Thyroid gland (tissue), 4 donors: ENCODE results near the gene INPP4B. TPM values are rescaled to one million over a fixed set of nuclear protein-coding genes. Genes with fewer than 3 reads are reported as not detected.
"Not testable (repeated sequence)": the region's sequence is repeated elsewhere in the genome, so short reads cannot be mapped to it uniquely, and the experiment has no call there.

Experiments
- DNase-seq, 2 donors: peaks; one replicate each; pipeline ENCODE4 v3.0.0-alpha.2; 2019
- H3K27ac ChIP-seq, 3 donors: fragments of 200-600 bp; sonication (generic); 1 replicate in 2 of 3; 2 replicates in 1 of 3; pipeline ENCODE4 v1.5.1; 2016 to 2019; ENCODE audit warnings: mild to moderate bottlenecking in 1 of 3, moderate library complexity in 1 of 3
- H3K27me3 ChIP-seq: fragments of 200-600 bp; sonication (generic); one replicate; pipeline ENCODE4 v1.5.1; 2019
- H3K36me3 ChIP-seq, 2 donors: fragments of 200-600 bp; sonication (generic); one replicate each; pipeline ENCODE4 v1.5.1; 2016 to 2019
- H3K4me1 ChIP-seq, 2 donors: fragments of 200-600 bp; sonication (generic); one replicate each; pipeline ENCODE4 v1.5.1; 2017 to 2019
- H3K4me3 ChIP-seq, 3 donors: fragments of 200-600 bp; sonication (generic); replicated peaks in 1 of 3; 1 replicate in 2 of 3; 2 replicates in 1 of 3; pipeline ENCODE4 v1.5.1; 2016; ENCODE audit warnings: mild to moderate bottlenecking in 1 of 3
- H3K9me3 ChIP-seq: fragments of 200-600 bp; sonication (generic); one replicate; pipeline ENCODE4 v1.5.1; 2017
- POLR2A ChIP-seq, 2 donors: fragments of 450-650 bp; IDR thresholded peaks; one replicate each; pipeline ENCODE4 v1.6.1; 2017; ENCODE audit warnings: antibody characterized with exemption in 2 of 2, mild to moderate bottlenecking in 2 of 2, moderate library complexity in 1 of 2
- WGBS, 2 donors: methylation state at CpG; one replicate each; pipeline ENCODE4 v1.1.5; 2017; 5-methylcytosine and 5-hydroxymethylcytosine counted together
- intact Hi-C: fragments of 100-400 bp; cut with DNase I; formaldehyde crosslinking; loops from one replicate; pipeline ENCODE4 v1.15.1; 2023
- total RNA-seq, 4 donors: library from RNA; depleted of rRNA; stranded (reverse); fragments of >200 nt; gene quantifications; one replicate each; pipeline ENCODE4 v1.2.3, GENCODE V29; 2016
- TF ChIP-seq, protein P1 (sequence below), 6 experiments: fragments of 200-600 bp in 3 of 6; fragments of 450-650 bp in 3 of 6; sonication (generic) in 3 of 6; IDR thresholded peaks; one replicate each; pipeline ENCODE4 v1.5.1; 2016 to 2019; ENCODE audit warnings: antibody characterized with exemption in 6 of 6, mild to moderate bottlenecking in 2 of 6, inconsistent platforms in 1 of 6, moderate library complexity in 1 of 6

INPP4B gene
- total RNA-seq, 4 donors from 2014 or later, result 8.0 to 22.1 (median 12.0) TPM

DNA sequence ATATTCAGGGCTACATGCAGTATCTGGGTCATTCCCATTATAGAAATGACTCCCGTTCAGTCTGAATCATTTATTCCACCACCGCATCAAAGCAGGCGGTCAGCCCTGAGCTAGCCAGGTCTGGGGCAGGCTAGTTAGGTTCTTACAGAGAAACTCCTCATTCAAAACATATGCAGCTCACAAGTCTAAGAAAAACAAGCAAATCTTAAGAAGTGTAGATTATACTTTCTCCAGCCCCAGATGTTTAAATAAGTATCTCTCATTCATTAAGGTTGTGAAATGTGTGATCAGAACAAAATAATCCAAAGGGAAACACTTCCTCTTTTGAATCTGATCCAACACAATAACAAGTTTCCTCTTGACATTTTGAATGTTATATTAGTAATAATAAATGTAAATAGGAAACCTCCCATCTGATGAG lies 441.9 kb downstream of the INPP4B start:
- DNase-seq, result no peak
- Histone ChIP-seq H3K27me3 (no peaks in the 10 kb centered on the region), H3K36me3 (no peaks in the 10 kb centered on the region), H3K4me3 (no peak overlapping the region), H3K4me1 (peaks cover 10 to 13% of the 10 kb centered on the region in 2 donors), H3K27ac (peak overlapping the region in 1 of 3 donors; percentile 54), H3K9me3 (no peaks in the 10 kb centered on the region)
- intact Hi-C loops, result no loop called here
- TF ChIP-seq, protein P1, sequence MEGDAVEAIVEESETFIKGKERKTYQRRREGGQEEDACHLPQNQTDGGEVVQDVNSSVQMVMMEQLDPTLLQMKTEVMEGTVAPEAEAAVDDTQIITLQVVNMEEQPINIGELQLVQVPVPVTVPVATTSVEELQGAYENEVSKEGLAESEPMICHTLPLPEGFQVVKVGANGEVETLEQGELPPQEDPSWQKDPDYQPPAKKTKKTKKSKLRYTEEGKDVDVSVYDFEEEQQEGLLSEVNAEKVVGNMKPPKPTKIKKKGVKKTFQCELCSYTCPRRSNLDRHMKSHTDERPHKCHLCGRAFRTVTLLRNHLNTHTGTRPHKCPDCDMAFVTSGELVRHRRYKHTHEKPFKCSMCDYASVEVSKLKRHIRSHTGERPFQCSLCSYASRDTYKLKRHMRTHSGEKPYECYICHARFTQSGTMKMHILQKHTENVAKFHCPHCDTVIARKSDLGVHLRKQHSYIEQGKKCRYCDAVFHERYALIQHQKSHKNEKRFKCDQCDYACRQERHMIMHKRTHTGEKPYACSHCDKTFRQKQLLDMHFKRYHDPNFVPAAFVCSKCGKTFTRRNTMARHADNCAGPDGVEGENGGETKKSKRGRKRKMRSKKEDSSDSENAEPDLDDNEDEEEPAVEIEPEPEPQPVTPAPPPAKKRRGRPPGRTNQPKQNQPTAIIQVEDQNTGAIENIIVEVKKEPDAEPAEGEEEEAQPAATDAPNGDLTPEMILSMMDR (IDR thresholded peaks at IDR 0.05), result no peak
- TF ChIP-seq POLR2A (IDR thresholded peaks at IDR 0.05), result no peak
- 65 to 71% methylated on average over 3 of the region's 3 CpGs for WGBS, 2 donors

DNA sequence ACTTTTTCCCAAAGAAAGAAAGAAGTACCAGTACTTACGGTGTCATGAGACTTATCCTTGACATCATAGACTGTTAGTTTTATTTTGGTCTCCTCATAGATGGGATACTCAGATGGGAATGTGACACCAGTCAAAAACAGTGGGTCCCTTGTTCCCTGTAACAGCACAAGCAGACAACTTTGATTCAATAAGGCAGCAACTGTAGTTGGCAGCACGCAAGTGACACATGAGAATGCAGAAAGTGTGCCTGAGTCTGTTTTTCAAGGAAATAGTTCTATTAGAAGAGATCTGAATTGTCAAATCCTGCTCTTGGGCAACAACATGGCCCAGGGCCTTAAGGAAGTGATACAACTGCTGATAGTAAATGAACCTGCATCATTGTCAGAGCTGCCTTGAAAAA lies 443.2 kb downstream of the INPP4B start:
- TF ChIP-seq, protein P1 (IDR thresholded peaks at IDR 0.05), result no peak
- TF ChIP-seq POLR2A (IDR thresholded peaks at IDR 0.05), result no peak
- no peak overlapping the region for H3K4me3 ChIP-seq
- no peak for DNase-seq
- intact Hi-C loops, result no loop called here
- H3K36me3 ChIP-seq, result no peaks in the 10 kb centered on the region
- no peaks in the 10 kb centered on the region for H3K9me3 ChIP-seq
- peaks cover 10 to 13% of the 10 kb centered on the region in 2 donors for H3K4me1 ChIP-seq
- peak overlapping the region in 1 of 3 donors; percentile 29 for H3K27ac ChIP-seq
- WGBS, 2 donors, result 80 to 85% methylated on average over 2 of the region's 2 CpGs
- no peaks in the 10 kb centered on the region for H3K27me3 ChIP-seq

DNA sequence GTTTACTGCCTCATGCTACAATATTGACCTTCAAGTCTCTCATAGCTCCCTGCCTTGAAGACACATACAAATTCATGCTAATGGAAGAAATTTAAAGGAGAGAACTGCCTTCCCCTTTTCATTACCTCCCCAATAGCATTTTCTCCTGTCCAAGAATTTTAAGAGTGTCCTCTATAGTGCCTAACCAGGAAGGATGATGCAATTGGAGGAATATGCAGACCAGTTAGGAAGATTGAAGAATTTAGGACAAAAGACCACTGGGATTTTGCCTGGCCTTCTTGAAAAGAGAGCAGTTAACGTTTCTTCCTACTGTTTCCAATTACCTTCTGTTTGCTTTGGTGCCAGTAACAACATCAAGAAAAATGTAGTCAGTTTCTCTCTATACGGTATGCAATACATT lies 443.9 kb downstream of the INPP4B start:
- H3K4me3 ChIP-seq, result no peak overlapping the region
- intact Hi-C loops, result no loop called here

DNA sequence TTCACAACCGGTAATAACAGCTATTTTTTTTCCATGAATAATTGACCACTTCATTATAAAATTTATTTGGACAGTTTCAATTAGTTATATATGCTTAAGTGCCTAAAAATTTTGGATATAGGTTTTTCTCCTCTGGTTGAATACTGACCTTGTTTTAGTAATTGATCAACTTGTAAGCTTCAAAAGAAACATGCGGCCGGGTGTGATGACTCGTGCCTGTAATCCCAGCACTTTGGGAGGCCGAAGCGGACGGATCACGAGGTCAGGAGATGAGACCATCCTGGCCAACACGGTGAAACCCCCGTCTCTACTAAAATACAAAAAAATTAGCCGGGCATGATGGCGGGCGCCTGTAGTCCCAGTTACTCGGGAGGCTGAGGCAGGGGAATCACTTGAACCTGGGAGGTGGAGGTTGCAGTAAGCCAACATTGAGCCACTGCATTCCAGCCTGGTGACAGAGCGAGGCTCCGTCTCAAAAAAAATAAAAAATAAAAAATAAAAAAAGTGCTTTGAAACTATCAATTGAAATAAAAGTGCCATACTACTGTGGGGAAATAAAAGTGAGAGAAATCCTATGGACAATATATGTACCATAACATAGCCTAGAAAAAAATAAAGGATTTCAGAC lies 448.6 kb downstream of the INPP4B start:
- H3K36me3 ChIP-seq, H3K27ac ChIP-seq, H3K4me3 ChIP-seq, DNase-seq, H3K27me3 ChIP-seq, intact Hi-C loops, H3K4me1 ChIP-seq, H3K9me3 ChIP-seq: not testable (repeated sequence)
- 88 to 96% methylated on average over 16 of the region's 16 CpGs for WGBS, 2 donors

More for the DNA sequence above, 443.9 kb downstream of the INPP4B start:
- no peaks in the 10 kb centered on the region for H3K9me3 ChIP-seq
- H3K27ac ChIP-seq, result peak overlapping the region in 1 of 3 donors; percentile 17
- WGBS, 2 donors, result 54 to 83% methylated on average over 2 of the region's 2 CpGs
- H3K4me1 ChIP-seq, result peaks cover 10 to 13% of the 10 kb centered on the region in 2 donors
- DNase-seq, result no peak
- H3K27me3 ChIP-seq, result no peaks in the 10 kb centered on the region
- TF ChIP-seq, protein P1 (IDR thresholded peaks at IDR 0.05), result no peak
- no peak for TF ChIP-seq POLR2A (IDR thresholded peaks at IDR 0.05)
- no peaks in the 10 kb centered on the region for H3K36me3 ChIP-seq

DNA sequence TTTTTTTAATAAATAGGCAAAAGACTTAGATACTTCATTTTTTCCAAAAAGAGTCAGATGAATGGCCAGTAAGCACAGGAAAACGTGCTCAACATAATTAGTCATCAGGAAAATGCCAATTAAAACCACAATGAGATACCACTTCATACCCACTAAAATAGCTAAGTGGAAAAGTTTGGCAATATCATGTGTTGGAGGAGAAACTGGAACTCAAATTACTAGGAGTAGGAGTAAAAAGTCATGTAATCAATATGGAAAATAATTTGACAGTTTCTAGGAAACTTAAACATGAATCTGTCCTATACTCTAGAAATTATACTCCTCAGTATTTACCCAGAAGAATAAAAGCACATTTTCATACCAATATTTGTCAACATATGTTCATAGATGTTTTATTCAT lies 449.8 kb downstream of the INPP4B start:
- no peak for DNase-seq
- Histone ChIP-seq H3K4me1 (no peaks in the 10 kb centered on the region), H3K36me3 (no peaks in the 10 kb centered on the region), H3K4me3 (no peak overlapping the region), H3K27me3 (no peaks in the 10 kb centered on the region), H3K27ac (no peak overlapping the region), H3K9me3 (no peaks in the 10 kb centered on the region)
- TF ChIP-seq, protein P1 (IDR thresholded peaks at IDR 0.05), result no peak
- TF ChIP-seq POLR2A (IDR thresholded peaks at IDR 0.05), result no peak
- intact Hi-C loops, result no loop called here
- WGBS, 2 donors, result 39 to 54% methylated on average over 1 of the region's 1 CpG
